Measurements from ENCODE around the gene ACVR1C.
A peak's percentile ranks its signal among the peaks of the same experiment; 100 is the strongest.

Gene ACVR1C

GRCh38 chr2:157565550-157565949 lies 63.1 kb downstream of the ACVR1C start:
- DNase-seq (ENCODE audit: low read depth) = no peak
- no peak overlapping the region for H3K4me3 ChIP-seq (ENCODE audit: low read depth, low read length)
- no peak for TF ChIP-seq MYC (IDR thresholded peaks at IDR 0.05; ENCODE audit: low read depth, low read length)
- no peak for TF ChIP-seq CTCF (IDR thresholded peaks at IDR 0.05; ENCODE audit: low read depth, low read length)
- no peak for TF ChIP-seq POLR2A (IDR thresholded peaks at IDR 0.05; ENCODE audit: extremely low read depth, insufficient read length)
- no peak for TF ChIP-seq MAX (IDR thresholded peaks at IDR 0.05; ENCODE audit: low read depth, low read length)

GRCh38 chr2:157559890-157560289 lies 68.8 kb downstream of the ACVR1C start:
- TF ChIP-seq POLR2A (IDR thresholded peaks at IDR 0.05; ENCODE audit: extremely low read depth, insufficient read length) = no peak
- TF ChIP-seq MAX (IDR thresholded peaks at IDR 0.05; ENCODE audit: low read depth, low read length) = no peak
- no peak for TF ChIP-seq MYC (IDR thresholded peaks at IDR 0.05; ENCODE audit: low read depth, low read length)
- TF ChIP-seq CTCF (IDR thresholded peaks at IDR 0.05; ENCODE audit: low read depth, low read length) = no peak
- peak; percentile 5 for DNase-seq (ENCODE audit: low read depth)
- H3K4me3 ChIP-seq (ENCODE audit: low read depth, low read length) = no peak overlapping the region

- no peak overlapping the region for H3K4me3 ChIP-seq (ENCODE audit: low read depth, low read length)
- no peak for DNase-seq (ENCODE audit: low read depth)
- TF ChIP-seq MYC (IDR thresholded peaks at IDR 0.05; ENCODE audit: low read depth, low read length) = no peak
- no peak for TF ChIP-seq POLR2A (IDR thresholded peaks at IDR 0.05; ENCODE audit: extremely low read depth, insufficient read length)
- TF ChIP-seq CTCF (IDR thresholded peaks at IDR 0.05; ENCODE audit: low read depth, low read length) = no peak
- TF ChIP-seq MAX (IDR thresholded peaks at IDR 0.05; ENCODE audit: low read depth, low read length) = no peak
Observed at GRCh38 chr2:157559461-157559860, 69.2 kb downstream of the ACVR1C start.

GRCh38 chr2:157559061-157559460 lies 69.6 kb downstream of the ACVR1C start:
- TF ChIP-seq MYC (IDR thresholded peaks at IDR 0.05; ENCODE audit: low read depth, low read length) = no peak
- TF ChIP-seq MAX (IDR thresholded peaks at IDR 0.05; ENCODE audit: low read depth, low read length) = no peak
- TF ChIP-seq POLR2A (IDR thresholded peaks at IDR 0.05; ENCODE audit: extremely low read depth, insufficient read length) = no peak
- no peak for TF ChIP-seq CTCF (IDR thresholded peaks at IDR 0.05; ENCODE audit: low read depth, low read length)
- no peak overlapping the region for H3K4me3 ChIP-seq (ENCODE audit: low read depth, low read length)
- no peak for DNase-seq (ENCODE audit: low read depth)

GRCh38 chr2:157557770-157558169 lies 70.9 kb downstream of the ACVR1C start:
- no peak for DNase-seq (ENCODE audit: low read depth)
- no peak overlapping the region for H3K4me3 ChIP-seq (ENCODE audit: low read depth, low read length)
- TF ChIP-seq CTCF (IDR thresholded peaks at IDR 0.05; ENCODE audit: low read depth, low read length) (no peak), MAX (IDR thresholded peaks at IDR 0.05; ENCODE audit: low read depth, low read length) (no peak), MYC (IDR thresholded peaks at IDR 0.05; ENCODE audit: low read depth, low read length) (no peak), POLR2A (IDR thresholded peaks at IDR 0.05; ENCODE audit: extremely low read depth, insufficient read length) (no peak)

GRCh38 chr2:157540102-157540501 lies 88.6 kb downstream of the ACVR1C start:
- no peak for DNase-seq (ENCODE audit: low read depth)
- no peak for TF ChIP-seq MYC (IDR thresholded peaks at IDR 0.05; ENCODE audit: low read depth, low read length)
- no peak for TF ChIP-seq CTCF (IDR thresholded peaks at IDR 0.05; ENCODE audit: low read depth, low read length)
- TF ChIP-seq POLR2A (IDR thresholded peaks at IDR 0.05; ENCODE audit: extremely low read depth, insufficient read length) = no peak
- TF ChIP-seq MAX (IDR thresholded peaks at IDR 0.05; ENCODE audit: low read depth, low read length) = no peak
- no peak overlapping the region for H3K4me3 ChIP-seq (ENCODE audit: low read depth, low read length)

Measured in NB4 (cell line).